Stimulated activated CD8-positive, alpha-beta memory T cell treated with anti-CD3 and anti-CD28 coated beads, Interleukin-12 subunit alpha, Interleukin-12 subunit beta, amount 100 ng/mL, for 4 hours (primary cell): ENCODE measurements around the gene HSD11B2.
"Not testable (repeated sequence)": the region's sequence is repeated elsewhere in the genome, so short reads cannot be mapped to it uniquely, and the experiment has no call there.

ENCODE experiments used
- DNase-seq: peaks from one replicate; pipeline ENCODE4 v3.0.0-alpha.2; 2020; ENCODE audit warnings: low read depth

HSD11B2 gene

GRCh38 chr16:67415421-67415820 is 15.5 kb upstream of the HSD11B2 start:
- DNase-seq: not testable (repeated sequence)

DNA sequence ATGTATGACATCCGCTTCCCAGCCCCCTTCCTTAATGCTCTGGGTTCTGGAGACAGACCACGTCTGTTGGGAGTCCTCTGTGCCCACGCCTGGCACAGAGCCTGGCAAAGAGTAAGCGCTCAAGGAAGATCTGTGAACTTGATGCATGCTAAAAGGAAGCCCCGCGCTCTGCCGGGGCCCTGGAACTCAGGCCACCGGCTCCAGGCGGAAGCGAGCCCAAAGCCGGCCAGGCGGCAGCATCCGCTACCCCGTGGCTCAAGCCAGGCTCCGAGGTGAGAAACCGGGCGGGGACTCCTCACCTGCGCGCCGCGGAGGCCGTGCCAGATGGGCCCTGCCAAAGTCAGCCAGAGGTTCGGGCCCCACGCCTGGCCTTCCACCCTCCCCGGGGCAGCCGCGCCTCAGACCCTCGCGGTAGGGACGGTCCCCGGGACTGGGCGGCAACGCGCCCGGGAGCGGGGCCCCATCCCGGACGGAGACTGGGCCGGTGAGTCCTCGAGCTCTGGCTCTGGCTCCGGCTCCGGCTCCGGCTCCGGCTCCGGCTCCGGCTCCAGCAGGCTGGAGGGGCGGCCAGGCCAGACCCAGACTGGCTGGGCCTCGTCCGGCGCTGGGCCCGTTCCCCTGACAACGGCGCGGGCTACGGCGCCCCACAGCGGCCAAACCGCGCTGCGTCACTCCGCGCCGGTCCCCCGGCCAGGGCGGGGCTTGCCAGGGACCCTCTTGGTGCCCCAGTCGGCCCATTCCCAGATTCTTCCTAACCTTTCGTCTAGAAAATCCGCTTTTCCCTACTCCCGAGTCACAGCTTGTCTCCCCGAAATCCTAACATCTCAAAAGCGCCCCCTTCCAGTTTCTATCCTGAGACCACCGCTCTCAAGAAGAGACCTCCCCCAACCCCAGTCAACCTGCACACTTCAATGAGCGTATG is 14.8 kb upstream of the HSD11B2 start, which contains the start of gene ZDHHC1:
ZDHHC1 (minus strand) TSS at position 606 of the 922 bp plus-strand sequence. CDS start 8,702 bp downstream, outside the sequence.
- DNase-seq: peak; percentile 24

GRCh38 chr16:67417333-67418061 is 13.4 kb upstream of the HSD11B2 start:
- no peak for DNase-seq

GRCh38 chr16:67419502-67419901 is 11.4 kb upstream of the HSD11B2 start:
- no peak for DNase-seq

DNA sequence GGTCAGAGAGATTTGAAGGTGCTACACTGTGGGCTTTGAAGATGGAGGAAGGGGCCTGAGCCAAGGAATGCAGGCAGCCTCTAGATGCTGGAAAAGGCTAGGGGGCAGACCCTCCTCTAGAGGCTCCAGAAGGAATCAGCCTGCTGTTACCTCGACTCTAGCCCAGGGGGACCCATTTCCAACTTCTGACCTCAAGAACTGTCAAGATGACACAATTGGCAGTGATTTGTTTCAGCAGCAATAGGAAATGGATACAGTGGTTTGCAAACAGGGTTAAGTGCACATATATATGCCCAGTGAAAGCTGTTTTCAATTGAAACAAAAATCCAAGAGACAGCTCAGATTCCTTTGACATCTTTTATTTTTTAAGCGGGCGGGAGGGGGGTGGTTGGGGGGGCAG is 11.0 kb upstream of the HSD11B2 start:
- DNase-seq: no peak

- DNase-seq: no peak
Observed at GRCh38 chr16:67421030-67421429, 9.9 kb upstream of the HSD11B2 start.

- DNase-seq: no peak
Observed at GRCh38 chr16:67423015-67423414, 7.9 kb upstream of the HSD11B2 start.

DNA sequence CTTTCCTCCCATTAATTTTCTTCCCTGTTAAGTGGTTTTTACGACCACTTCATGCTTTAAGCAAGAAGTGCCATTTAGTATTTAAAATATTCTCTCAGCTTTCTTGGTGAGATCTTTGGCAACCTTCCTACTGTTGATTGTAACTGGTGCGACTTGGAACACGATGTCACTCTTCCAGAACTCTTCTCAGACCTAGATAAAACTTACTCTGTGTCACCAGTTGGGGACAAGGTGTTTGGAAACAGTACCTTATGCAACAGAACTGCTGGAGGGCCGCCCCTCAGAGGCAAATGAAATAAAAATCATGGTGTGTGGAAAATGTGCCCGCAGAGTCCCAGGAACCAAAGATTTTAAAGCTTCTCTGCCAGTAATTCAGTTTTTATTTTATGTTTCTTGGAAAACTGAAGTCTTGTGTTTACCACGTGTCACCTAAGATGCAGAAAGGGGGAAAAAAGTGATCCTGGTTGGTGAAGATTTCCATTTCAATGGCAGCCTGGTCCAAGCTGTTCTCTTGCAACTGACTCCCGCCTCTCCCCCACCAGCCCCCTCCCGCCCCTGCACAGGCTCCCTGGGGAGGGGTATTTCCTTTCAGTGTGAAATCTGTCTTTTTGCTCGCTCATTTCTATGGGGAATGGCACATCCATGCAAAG is 7.2 kb upstream of the HSD11B2 start:
- DNase-seq: no peak

- no peak for DNase-seq
Observed at GRCh38 chr16:67424261-67424615, 6.7 kb upstream of the HSD11B2 start.

DNA sequence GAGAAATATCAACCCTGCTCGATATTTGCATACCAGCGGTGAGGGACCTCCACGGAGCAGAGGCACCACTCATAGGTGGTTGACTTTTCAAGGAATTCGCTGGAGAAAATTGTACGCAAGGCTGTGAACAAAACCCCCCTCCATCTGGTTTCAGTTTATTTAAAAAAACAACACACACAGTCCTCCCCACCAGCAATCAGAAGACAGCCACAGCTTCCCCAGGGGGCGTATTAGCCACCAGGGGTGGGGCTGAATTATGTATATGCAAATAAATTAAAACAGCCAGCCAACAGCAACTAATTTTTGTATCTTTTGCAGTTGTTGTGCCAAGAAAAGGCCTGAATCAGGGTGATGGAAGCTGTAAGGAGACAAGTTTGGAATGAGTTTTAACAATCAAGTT is 5.9 kb upstream of the HSD11B2 start:
- no peak for DNase-seq

DNA sequence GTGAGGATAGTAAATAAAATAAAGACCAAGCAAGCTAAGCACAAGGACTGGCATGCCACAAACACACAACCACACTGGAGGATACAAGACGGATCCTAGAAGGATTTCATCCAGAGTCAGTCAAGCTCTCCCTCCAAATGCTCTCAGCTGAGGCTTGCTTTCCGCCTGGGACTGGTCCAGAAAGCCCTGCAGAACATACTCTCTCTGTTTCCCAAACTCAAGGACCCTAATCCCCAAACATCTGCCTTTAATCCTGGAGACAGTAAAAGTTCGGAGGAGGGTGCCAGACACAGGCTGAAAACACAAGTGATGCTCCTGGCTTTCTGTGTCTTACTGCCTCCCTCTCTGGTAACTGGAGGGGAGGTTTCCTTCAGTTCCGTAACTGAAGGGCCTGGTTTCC is 5.3 kb upstream of the HSD11B2 start:
- DNase-seq: no peak

DNA sequence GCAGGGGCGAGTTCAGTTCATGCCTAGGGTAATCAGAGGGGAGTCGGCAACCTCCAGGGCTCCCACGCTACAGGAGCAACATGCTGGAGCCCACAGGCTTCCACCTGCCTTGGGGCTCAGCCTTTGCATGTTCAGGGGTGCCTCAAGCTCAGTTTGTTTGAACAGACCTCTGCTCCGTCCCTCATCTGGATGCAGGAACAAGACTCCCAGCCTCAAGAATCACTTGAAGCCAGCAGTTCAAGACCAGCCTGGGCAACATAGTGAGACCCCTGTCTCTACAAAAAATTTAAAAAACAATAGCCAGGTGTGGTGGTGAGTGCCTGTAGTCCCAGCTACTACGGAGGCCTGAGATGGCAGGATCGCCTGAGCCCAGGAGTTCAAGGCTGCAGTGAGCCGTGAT is 4.9 kb upstream of the HSD11B2 start:
- no peak for DNase-seq

DNA sequence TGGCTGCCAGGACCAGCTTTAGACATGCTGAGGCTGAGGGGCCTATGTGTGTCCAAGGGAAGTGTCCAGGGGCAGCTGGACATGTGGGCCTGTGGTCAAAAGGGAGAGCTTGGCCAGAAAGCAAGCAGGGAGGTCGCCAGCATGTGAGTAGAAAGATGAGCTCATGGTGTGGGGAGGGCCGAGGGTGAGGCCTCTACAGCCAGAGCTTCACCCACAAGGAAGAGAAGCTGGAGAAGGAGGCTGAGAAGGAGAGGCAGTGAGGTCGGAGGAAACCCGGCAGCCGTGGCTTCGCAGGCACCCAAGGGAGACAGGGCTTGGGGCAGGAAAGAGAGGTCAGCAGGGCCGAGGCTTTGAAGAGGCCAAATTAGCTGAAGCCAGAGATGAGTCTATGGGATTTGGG is 4.0 kb upstream of the HSD11B2 start:
- no peak for DNase-seq

DNA sequence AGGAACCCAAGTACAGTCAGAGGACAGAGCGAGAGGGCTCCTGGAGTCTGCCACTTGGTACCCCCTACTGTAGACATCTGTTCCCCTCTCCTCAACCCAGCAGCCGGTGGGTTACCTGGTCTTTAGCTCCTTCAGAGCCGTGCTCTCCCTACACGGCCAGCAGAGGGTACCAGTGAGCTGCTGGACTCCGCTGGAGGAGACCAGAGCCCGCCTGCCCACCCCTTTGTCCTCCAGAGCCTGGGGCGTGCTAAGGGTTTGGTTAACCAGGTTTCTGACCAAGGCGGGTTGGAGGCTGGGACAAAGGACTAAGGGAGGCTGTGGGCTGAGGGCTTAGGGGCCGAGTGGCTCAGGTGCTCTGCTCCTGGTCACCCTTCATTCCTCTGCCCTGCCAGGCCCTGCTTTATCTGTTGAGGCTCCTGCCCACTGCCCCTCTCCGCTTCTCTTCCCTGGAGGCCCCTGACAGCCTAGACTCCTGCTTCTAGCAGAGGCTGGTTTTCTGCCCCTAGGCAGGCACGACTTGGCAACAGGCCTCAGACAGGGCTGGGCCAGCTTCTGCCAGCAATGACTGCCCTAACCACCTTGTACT is 2.7 kb upstream of the HSD11B2 start:
- DNase-seq: no peak

DNA sequence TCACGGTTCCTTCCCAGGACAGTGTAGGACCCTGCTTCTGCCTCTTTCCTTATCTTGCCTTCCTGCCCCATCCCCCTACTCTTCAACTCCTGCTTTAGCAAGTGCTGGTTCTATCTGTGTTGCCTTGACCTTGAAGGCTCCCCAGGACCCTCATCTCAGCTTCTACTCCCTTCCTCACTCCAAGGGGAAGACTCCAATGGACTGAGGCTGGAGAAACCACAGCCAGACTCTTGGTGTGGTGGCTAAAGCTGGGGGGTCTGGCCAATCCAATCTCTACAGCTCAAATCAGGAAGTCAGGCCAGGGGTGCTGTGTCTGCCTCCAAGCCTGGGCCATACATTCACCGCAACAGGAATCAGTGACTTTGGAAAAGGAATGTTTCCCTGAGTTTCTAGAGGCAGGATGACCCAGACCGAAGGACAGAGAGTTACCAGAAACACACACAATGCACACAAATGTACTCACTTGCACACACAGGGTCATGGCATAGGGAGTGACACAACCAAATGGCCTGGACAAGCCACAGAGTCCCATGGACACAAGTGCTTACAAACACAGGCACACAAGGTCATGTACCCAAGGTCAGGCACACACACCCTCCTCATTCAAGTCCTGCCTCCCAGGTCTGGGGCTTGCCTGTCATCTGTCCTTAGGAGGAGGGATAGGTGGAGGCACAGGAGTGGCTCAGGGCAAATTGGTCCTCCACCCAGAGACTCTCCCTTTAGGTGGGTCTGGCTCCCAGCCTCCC is 1.7 kb upstream of the HSD11B2 start:
- DNase-seq: no peak

- no peak for DNase-seq
Observed at GRCh38 chr16:67429799-67430503, 970 bp upstream of the HSD11B2 start.

DNA sequence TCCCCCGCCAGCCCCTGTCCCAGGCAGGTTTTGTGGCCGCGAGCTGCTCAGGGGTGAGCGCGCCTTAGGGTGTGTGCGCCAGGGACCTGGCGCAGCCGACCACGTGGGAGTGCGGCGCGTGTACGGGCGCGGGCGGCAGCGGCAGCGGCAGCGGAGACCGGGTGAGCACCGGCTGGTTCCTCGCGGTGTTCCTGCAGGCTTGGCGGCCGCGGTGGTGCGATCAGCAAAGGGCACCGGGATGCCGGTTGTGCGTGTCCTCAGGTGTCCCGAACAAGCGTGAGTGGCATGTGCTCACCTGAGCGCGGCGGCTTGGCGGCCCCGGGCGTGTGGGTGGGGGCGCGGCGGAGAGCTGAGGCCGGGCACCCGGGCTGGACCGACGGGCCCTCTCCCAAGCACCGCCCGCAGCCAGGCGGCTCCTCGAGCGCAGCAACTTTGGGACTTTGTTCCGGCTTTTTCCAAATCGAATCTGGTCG is 381 bp upstream of the HSD11B2 start:
- DNase-seq: peak; percentile 30

- no peak for DNase-seq
Observed at GRCh38 chr16:67431775-67432505, 1.0 kb downstream of the HSD11B2 start.

DNA sequence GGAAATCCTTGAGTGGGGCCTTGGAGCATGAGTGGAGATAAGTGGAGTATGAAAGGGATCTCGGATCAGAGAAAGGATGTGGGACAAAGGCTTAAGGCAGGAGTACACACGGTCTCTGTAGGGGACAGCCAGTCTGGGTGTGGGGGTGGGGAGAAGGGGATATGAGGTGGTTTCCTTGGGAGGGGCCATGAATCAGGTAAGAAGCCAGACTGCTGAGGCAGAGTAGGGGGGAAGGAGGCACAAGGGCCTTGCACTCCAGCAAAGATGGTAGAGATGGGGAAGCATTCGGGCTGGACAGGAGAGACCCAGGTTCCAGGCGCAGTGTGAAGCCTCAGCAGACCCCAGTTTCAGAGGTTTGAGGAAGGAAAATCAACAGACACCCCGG is 1.6 kb downstream of the HSD11B2 start:
- DNase-seq: no peak

GRCh38 chr16:67433131-67433719 is 2.3 kb downstream of the HSD11B2 start:
- no peak for DNase-seq
